Natural killer cell (primary cell): ENCODE results near the gene PLEKHG4B. TPM values are rescaled to one million over a fixed set of nuclear protein-coding genes. Genes with fewer than 3 reads are reported as not detected.

Source experiments
- ATAC-seq, 3 donors: fragments of 150-1000 bp in 2 of 3; fragments of 200-7000 bp in 1 of 3; cut with Tn5 transposase; 1 replicate in 1 of 3; 2 replicates in 2 of 3; pipeline ENCODE4 v1.10.0; 2021; ENCODE audit warnings: mild to moderate bottlenecking in 2 of 3, moderate library complexity in 2 of 3
- DNase-seq, 2 donors: peaks; one replicate each; pipeline versions ENCODE4 v3.0.0 to v3.0.0-alpha.2; 2013 to 2021; ENCODE audit warnings: mixed read lengths in 1 of 2
- H3K27ac ChIP-seq: one replicate; pipeline ENCODE4 v1.5.1; 2013; ENCODE audit warnings: mild to moderate bottlenecking, low read length
- H3K27me3 ChIP-seq: one replicate; pipeline ENCODE4 v1.6.1; 2013; ENCODE audit warnings: low read length; ENCODE audit not compliant: control insufficient read depth, insufficient read depth
- H3K36me3 ChIP-seq: one replicate; pipeline ENCODE4 v1.6.1; 2013; ENCODE audit warnings: low read length; ENCODE audit not compliant: control insufficient read depth, insufficient read depth
- H3K4me1 ChIP-seq: one replicate; pipeline ENCODE4 v1.6.1; 2013; ENCODE audit warnings: low read length; ENCODE audit not compliant: control insufficient read depth, insufficient read depth
- H3K4me3 ChIP-seq: one replicate; pipeline ENCODE4 v1.5.1; 2013; ENCODE audit warnings: low read length
- H3K9me3 ChIP-seq: one replicate; pipeline ENCODE4 v1.6.1; 2013; ENCODE audit warnings: low read length; ENCODE audit not compliant: control insufficient read depth, insufficient read depth
- H3K27ac Mint-ChIP-seq, 2 donors: one replicate each; pipeline ENCODE4 v1.8.0; 2022; ENCODE audit warnings: mild to moderate bottlenecking in 2 of 2, mixed read lengths in 2 of 2, moderate library complexity in 1 of 2
- H3K27me3 Mint-ChIP-seq, 2 donors: one replicate each; pipeline ENCODE4 v1.8.0; 2022; ENCODE audit warnings: low read depth in 2 of 2, mixed read lengths in 2 of 2
- H3K36me3 Mint-ChIP-seq: one replicate; pipeline ENCODE4 v1.8.0; 2022; ENCODE audit warnings: mixed read lengths
- H3K4me1 Mint-ChIP-seq, 2 donors: one replicate each; pipeline ENCODE4 v1.8.0; 2022; ENCODE audit warnings: mixed read lengths in 2 of 2
- H3K4me3 Mint-ChIP-seq: one replicate; pipeline ENCODE4 v1.8.0; 2022; ENCODE audit warnings: mild to moderate bottlenecking, moderate library complexity, mixed read lengths
- H3K9me3 Mint-ChIP-seq, 2 donors: one replicate each; pipeline ENCODE4 v1.8.0; 2022; ENCODE audit warnings: mixed read lengths in 2 of 2
- WGBS: methylation state at CpG from one replicate; pipeline ENCODE4 v1.1.7; 2013; ENCODE audit warnings: missing lambda C conversion rate; ENCODE audit not compliant: insufficient coverage; 5-methylcytosine and 5-hydroxymethylcytosine counted together
- intact Hi-C: fragments of 100-400 bp; cut with micrococcal nuclease; formaldehyde crosslinking; loops from one replicate; pipeline ENCODE4 v1.14.2; 2022
- total RNA-seq, 4 donors: library from RNA; stranded (reverse); fragments of 120-200 nt in 1 of 4; gene quantifications; one replicate each; pipeline versions ENCODE4 v1.2.3 to v1.2.4, GENCODE V29; 2013 to 2022
- TF ChIP-seq, protein P1 (sequence below): fragments of 200-600 bp; IDR thresholded peaks from one replicate; pipeline ENCODE4 v1.8.0; 2022; ENCODE audit warnings: antibody characterized with exemption

PLEKHG4B gene
- total RNA-seq, 3 donors from 2014 or later (not counting 1 experiment from before 2014, with no cell fraction given) = 0.07 TPM; not detected in 2

GRCh38 chr5:125815-126214 lies 33.8 kb downstream of the PLEKHG4B start:
- Histone ChIP-seq H3K36me3 (no peaks in the 10 kb centered on the region), H3K4me3 (no peak overlapping the region), H3K9me3 (no peaks in the 10 kb centered on the region), H3K4me1 (no peaks in the 10 kb centered on the region), H3K27ac (no peak overlapping the region), H3K27me3 (no peaks in the 10 kb centered on the region)
- peaks cover 10% of the 10 kb centered on the region for H3K36me3 Mint-ChIP-seq
- no peak overlapping the region for H3K27ac Mint-ChIP-seq
- 92% methylated on average over 1 of the region's 1 CpG for WGBS
- H3K9me3 Mint-ChIP-seq = peaks cover 14 to 15% of the 10 kb centered on the region in 2 donors
- no peaks in the 10 kb centered on the region for H3K4me1 Mint-ChIP-seq
- TF ChIP-seq, protein P1, sequence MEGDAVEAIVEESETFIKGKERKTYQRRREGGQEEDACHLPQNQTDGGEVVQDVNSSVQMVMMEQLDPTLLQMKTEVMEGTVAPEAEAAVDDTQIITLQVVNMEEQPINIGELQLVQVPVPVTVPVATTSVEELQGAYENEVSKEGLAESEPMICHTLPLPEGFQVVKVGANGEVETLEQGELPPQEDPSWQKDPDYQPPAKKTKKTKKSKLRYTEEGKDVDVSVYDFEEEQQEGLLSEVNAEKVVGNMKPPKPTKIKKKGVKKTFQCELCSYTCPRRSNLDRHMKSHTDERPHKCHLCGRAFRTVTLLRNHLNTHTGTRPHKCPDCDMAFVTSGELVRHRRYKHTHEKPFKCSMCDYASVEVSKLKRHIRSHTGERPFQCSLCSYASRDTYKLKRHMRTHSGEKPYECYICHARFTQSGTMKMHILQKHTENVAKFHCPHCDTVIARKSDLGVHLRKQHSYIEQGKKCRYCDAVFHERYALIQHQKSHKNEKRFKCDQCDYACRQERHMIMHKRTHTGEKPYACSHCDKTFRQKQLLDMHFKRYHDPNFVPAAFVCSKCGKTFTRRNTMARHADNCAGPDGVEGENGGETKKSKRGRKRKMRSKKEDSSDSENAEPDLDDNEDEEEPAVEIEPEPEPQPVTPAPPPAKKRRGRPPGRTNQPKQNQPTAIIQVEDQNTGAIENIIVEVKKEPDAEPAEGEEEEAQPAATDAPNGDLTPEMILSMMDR = no peak
- intact Hi-C loops = no loop called here
- peaks cover 13 to 28% of the 10 kb centered on the region in 2 donors for H3K27me3 Mint-ChIP-seq
- DNase-seq (no peak), ATAC-seq (no peak)
- H3K4me3 Mint-ChIP-seq = no peak overlapping the region

DNA sequence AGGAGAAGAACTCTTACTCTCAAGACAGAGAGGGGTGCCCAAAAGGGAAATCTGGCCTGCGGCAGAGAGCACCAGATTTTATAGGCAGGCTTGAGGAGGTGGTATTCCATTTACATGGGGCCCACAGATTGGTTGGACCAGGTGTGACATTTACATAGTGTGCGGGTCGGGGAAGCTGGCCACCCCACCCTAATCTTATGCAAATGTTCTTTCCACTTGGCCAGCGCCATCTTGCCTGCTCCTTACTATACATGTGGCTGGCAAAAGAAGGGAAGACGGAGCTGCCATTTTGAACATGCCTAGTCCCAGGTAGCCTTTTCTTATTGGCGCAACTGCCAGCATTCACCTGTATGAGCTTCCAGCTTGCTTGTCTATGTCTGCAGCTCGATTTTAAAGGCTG lies 34.8 kb downstream of the PLEKHG4B start:
- Histone ChIP-seq H3K27ac (no peak overlapping the region), H3K36me3 (no peaks in the 10 kb centered on the region), H3K4me3 (no peak overlapping the region), H3K4me1 (no peaks in the 10 kb centered on the region), H3K9me3 (no peaks in the 10 kb centered on the region), H3K27me3 (no peaks in the 10 kb centered on the region)
- peaks cover 11% of the 10 kb centered on the region in 2 donors for H3K9me3 Mint-ChIP-seq
- WGBS = 94% methylated on average over 6 of the region's 7 CpGs
- no peaks in the 10 kb centered on the region for H3K4me1 Mint-ChIP-seq
- intact Hi-C loops = no loop called here
- TF ChIP-seq, protein P1 = no peak
- no peak overlapping the region for H3K4me3 Mint-ChIP-seq
- no peak for DNase-seq
- H3K27me3 Mint-ChIP-seq = peaks cover 10 to 28% of the 10 kb centered on the region in 2 donors
- ATAC-seq = no peak
- peaks cover 10% of the 10 kb centered on the region for H3K36me3 Mint-ChIP-seq
- no peak overlapping the region for H3K27ac Mint-ChIP-seq

GRCh38 chr5:127886-128285 lies 35.9 kb downstream of the PLEKHG4B start:
- no CpG with 5 or more reads among the region's 2 CpGs for WGBS
- peaks cover 13 to 35% of the 10 kb centered on the region in 2 donors for H3K27me3 Mint-ChIP-seq
- TF ChIP-seq, protein P1 = no peak
- H3K36me3 Mint-ChIP-seq = peaks cover 10% of the 10 kb centered on the region
- H3K4me3 Mint-ChIP-seq = no peak overlapping the region
- ATAC-seq = no peak
- H3K27ac Mint-ChIP-seq = no peak overlapping the region
- Histone ChIP-seq H3K4me1 (no peaks in the 10 kb centered on the region), H3K27me3 (no peaks in the 10 kb centered on the region), H3K9me3 (no peaks in the 10 kb centered on the region), H3K36me3 (no peaks in the 10 kb centered on the region), H3K4me3 (no peak overlapping the region), H3K27ac (no peak overlapping the region)
- no peaks in the 10 kb centered on the region for H3K4me1 Mint-ChIP-seq
- peaks cover 8 to 11% of the 10 kb centered on the region in 2 donors for H3K9me3 Mint-ChIP-seq
- intact Hi-C loops = no loop called here
- no peak for DNase-seq

DNA sequence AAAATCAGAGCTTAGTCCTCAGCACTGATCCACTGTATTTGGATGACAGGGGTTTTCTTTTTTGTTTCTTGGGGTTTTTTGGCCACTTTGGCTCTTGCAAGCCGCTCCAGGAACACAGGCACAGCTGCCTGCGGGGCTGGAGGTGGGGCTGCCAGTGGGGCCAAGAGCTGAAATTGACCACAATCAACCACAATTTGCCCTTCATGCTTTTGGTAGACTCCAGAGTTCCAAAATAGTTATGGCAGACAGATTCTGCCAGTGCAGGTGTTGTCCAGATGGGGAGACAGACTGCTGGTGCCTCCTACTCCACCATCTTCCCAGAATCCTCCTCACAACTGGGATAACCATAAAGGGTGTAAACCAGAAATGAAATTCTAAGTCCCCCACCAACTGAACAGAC lies 36.5 kb downstream of the PLEKHG4B start:
- no peak for ATAC-seq
- WGBS = 73% methylated on average over 2 of the region's 2 CpGs
- no peaks in the 10 kb centered on the region for H3K4me1 ChIP-seq

More for the DNA sequence above, 36.5 kb downstream of the PLEKHG4B start:
- H3K27me3 ChIP-seq = no peaks in the 10 kb centered on the region
- Mint-ChIP-seq H3K4me3 (no peak overlapping the region), H3K27me3 (peaks cover 14 to 38% of the 10 kb centered on the region in 2 donors), H3K27ac (no peak overlapping the region), H3K36me3 (peaks cover 10% of the 10 kb centered on the region), H3K4me1 (no peaks in the 10 kb centered on the region), H3K9me3 (peaks cover 8 to 11% of the 10 kb centered on the region in 2 donors)
- DNase-seq = no peak
- no peak overlapping the region for H3K27ac ChIP-seq
- no peaks in the 10 kb centered on the region for H3K36me3 ChIP-seq
- intact Hi-C loops = no loop called here
- TF ChIP-seq, protein P1 = no peak
- no peaks in the 10 kb centered on the region for H3K9me3 ChIP-seq
- no peak overlapping the region for H3K4me3 ChIP-seq
